GM23338 (cell line): Measurements from ENCODE around the gene TMCC1.

Experiments used
- CREB1 ChIP-seq: fragments of 250-450 bp; sonication (Bioruptor Pico); IDR thresholded peaks from 2 replicates; pipeline ENCODE4 v1.5.0; 2020; ENCODE audit warnings: low read depth, mild to moderate bottlenecking, moderate library complexity
- CTCF ChIP-seq, 2 experiments: fragments of 200-600 bp in 1 of 2; sonication (generic) in 1 of 2; conservative IDR thresholded peaks; 2 replicates each; pipeline versions ENCODE4 v1.5.1 to v1.6.1; 2016 to 2017; ENCODE audit warnings: antibody characterized with exemption in 2 of 2, low read depth in 2 of 2, mild to moderate bottlenecking in 2 of 2, moderate library complexity in 1 of 2
- ETS1 ChIP-seq: IDR thresholded peaks from 2 replicates; pipeline ENCODE4 v1.6.1; 2016; ENCODE audit warnings: antibody characterized with exemption
- EZH2 ChIP-seq: fragments of 200-600 bp; sonication (generic); IDR thresholded peaks from one replicate; pipeline ENCODE4 v1.8.0; 2017; ENCODE audit warnings: antibody characterized with exemption, mild to moderate bottlenecking, low read depth; ENCODE audit not compliant: unreplicated experiment
- EZH2phosphoT487 ChIP-seq: fragments of 200-600 bp; sonication (generic); IDR thresholded peaks from one replicate; pipeline ENCODE4 v1.8.1; 2018; ENCODE audit warnings: antibody characterized with exemption; ENCODE audit not compliant: unreplicated experiment
- JUNB ChIP-seq: IDR thresholded peaks from one replicate; pipeline ENCODE4 v1.6.1; 2016; ENCODE audit warnings: antibody characterized with exemption; ENCODE audit not compliant: unreplicated experiment
- NANOG ChIP-seq: IDR thresholded peaks from 2 replicates; pipeline ENCODE4 v1.6.1; 2016; ENCODE audit warnings: antibody characterized with exemption, borderline replicate concordance
- POLR2AphosphoS5 ChIP-seq: IDR thresholded peaks from 2 replicates; pipeline ENCODE4 v1.6.1; 2016; ENCODE audit warnings: antibody characterized with exemption, low read depth
- REST ChIP-seq: IDR thresholded peaks from one replicate; pipeline ENCODE4 v1.6.1; 2018; ENCODE audit warnings: antibody characterized with exemption; ENCODE audit not compliant: unreplicated experiment
- ZNF114 ChIP-seq: fragments of 250-450 bp; sonication (Bioruptor Pico); IDR thresholded peaks from 2 replicates; pipeline ENCODE4 v1.5.0; 2020; ENCODE audit warnings: mild to moderate bottlenecking, moderate library complexity
- ZNF331 ChIP-seq: fragments of 250-450 bp; sonication (Bioruptor Pico); IDR thresholded peaks from 2 replicates; pipeline ENCODE4 v1.5.0; 2020; ENCODE audit warnings: low read depth, mild to moderate bottlenecking, moderate library complexity
- ZNF462 ChIP-seq: fragments of 250-450 bp; sonication (Bioruptor Pico); IDR thresholded peaks from 2 replicates; pipeline ENCODE4 v1.5.0; 2020; ENCODE audit warnings: mild to moderate bottlenecking, moderate library complexity

DNA sequence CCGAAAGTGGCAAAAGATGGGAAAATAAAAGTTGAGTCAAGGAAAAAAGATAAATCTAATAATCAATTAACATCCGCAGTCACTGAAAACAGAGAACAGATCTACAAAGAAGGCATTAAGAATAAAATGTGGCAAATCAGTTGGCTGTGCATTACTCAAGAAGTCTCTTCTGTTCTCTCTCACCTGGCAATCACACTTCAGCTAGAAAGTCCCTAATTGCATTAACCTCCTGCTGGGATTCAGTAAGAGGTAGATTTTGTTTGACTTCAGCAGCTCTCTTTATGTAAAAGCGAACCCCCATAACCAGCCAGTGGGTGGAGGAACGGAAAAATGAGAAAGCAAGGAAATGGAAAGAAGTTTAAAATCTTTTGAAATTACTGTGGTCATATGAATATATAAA, 192.3 kb downstream of the TMCC1 start:
- no peak for TF ChIP-seq POLR2AphosphoS5
- TF ChIP-seq CTCF (conservative IDR thresholded peaks at IDR 0.05; ENCODE audit: low read depth in 2 of 2): no peak
- no peak for TF ChIP-seq REST
- no peak for TF ChIP-seq EZH2phosphoT487
- TF ChIP-seq EZH2: no peak
- TF ChIP-seq CREB1: no peak
- TF ChIP-seq ZNF114 (CRISPR knock-in tag): no peak
- TF ChIP-seq ZNF331 (CRISPR knock-in tag): no peak
- no peak for TF ChIP-seq ETS1
- no peak for TF ChIP-seq ZNF462 (CRISPR knock-in tag)
- TF ChIP-seq NANOG: no peak
- no peak for TF ChIP-seq JUNB
